Panc1 (cell line): Measurements from ENCODE around the gene GNAI2. TPM values are rescaled to one million over a fixed set of nuclear protein-coding genes. Genes with fewer than 3 reads are reported as not detected.

Source experiments
- ATAC-seq: fragments of 200-7000 bp; cut with Tn5 transposase; 2 replicates; pipeline ENCODE4 v1.9.1; 2020; ENCODE audit warnings: mild to moderate bottlenecking, moderate library complexity
- BruUV-seq: library from RNA; stranded (reverse); fragments of 400-500 nt; replicated peaks from 2 replicates; lab custom pipeline; 2021; lab: Mats Ljungman, UMichigan
- CTCF ChIA-PET: fragments of 300-600 bp; sonication (Branson Sonifier 250); formaldehyde crosslinking; loops from one replicate; lab custom pipeline; 2022; ENCODE audit warnings: antibody characterized with exemption; lab: Charles Lee
- POLR2A ChIA-PET: fragments of 300-600 bp; sonication (Branson Sonifier 250); formaldehyde crosslinking; loops from one replicate; lab custom pipeline; 2022; ENCODE audit warnings: antibody characterized with exemption; lab: Charles Lee
- DNase-seq: peaks from one replicate; pipeline ENCODE4 v3.0.0-alpha.2; 2010; ENCODE audit warnings: low read depth, low spot score
- H3K27ac ChIP-seq: 2 replicates; pipeline ENCODE4 v1.5.1; 2011; ENCODE audit warnings: mild to moderate bottlenecking, low read length, inconsistent platforms
- H3K27me3 ChIP-seq: fragments of 200-500 bp; sonication (Bioruptor generic); 2 replicates; pipeline ENCODE4 v1.6.0; 2014; ENCODE audit warnings: low read length, inconsistent platforms; ENCODE audit not compliant: control insufficient read depth, insufficient read depth
- H3K36me3 ChIP-seq: fragments of 200-500 bp; sonication (Bioruptor generic); 2 replicates; pipeline ENCODE4 v1.5.1; 2014; ENCODE audit warnings: inconsistent platforms, mild to moderate bottlenecking, low read length, moderate library complexity; ENCODE audit not compliant: control insufficient read depth, insufficient read depth
- H3K4me1 ChIP-seq: 2 replicates; pipeline ENCODE4 v1.5.1; 2011; ENCODE audit warnings: inconsistent platforms, mild to moderate bottlenecking, low read length, moderate library complexity; ENCODE audit not compliant: control insufficient read depth, insufficient read depth
- H3K4me3 ChIP-seq, 2 experiments: 2 replicates each; pipeline ENCODE4 v1.5.1; 2011 to 2012; ENCODE audit warnings: low read depth in 2 of 2, low read length in 2 of 2, mild to moderate bottlenecking in 2 of 2, inconsistent platforms in 1 of 2, moderate library complexity in 1 of 2
- H3K9me3 ChIP-seq: fragments of 200-500 bp; sonication (Bioruptor generic); 2 replicates; pipeline ENCODE4 v1.5.1; 2014; ENCODE audit warnings: low read depth, mild to moderate bottlenecking, inconsistent platforms, low read length, moderate library complexity; ENCODE audit not compliant: control insufficient read depth, insufficient read depth
- POLR2AphosphoS5 ChIP-seq: IDR thresholded peaks from 2 replicates; pipeline ENCODE4 v1.6.1; 2012; ENCODE audit warnings: mild to moderate bottlenecking, low read depth, low read length, moderate library complexity
- in situ Hi-C: cut with HindIII; loops from 2 replicates; pipeline ENCODE4 v1.10.0; 2016; ENCODE audit warnings: low sequenced_read_pairs, low pct_unique_long_range_greater_than_20kb
- intact Hi-C: fragments of 100-400 bp; cut with micrococcal nuclease; formaldehyde crosslinking; loops from one replicate; pipeline ENCODE4 v1.10.0; 2022; ENCODE audit not compliant: unreplicated experiment
- microRNA-seq: library from miRNA; unstranded; fragments of <30 nt; microRNA quantifications from one replicate; pipeline ENCODE4 v1.1.0, GENCODE V29; 2020; ENCODE audit not compliant: unreplicated experiment
- total RNA-seq: library from RNA; stranded (reverse); gene quantifications from one replicate; pipeline ENCODE4 v1.2.1, GENCODE V29; 2021; ENCODE audit not compliant: unreplicated experiment
- TF ChIP-seq, protein P1 (sequence below), 2 experiments: IDR thresholded peaks; 2 replicates each; pipeline ENCODE4 v1.6.1; 2011 to 2012; ENCODE audit warnings: low read depth in 2 of 2, control low read depth in 1 of 2, low read length in 1 of 2, mild to moderate bottlenecking in 1 of 2, moderate library complexity in 1 of 2; ENCODE audit not compliant: insufficient read depth in 1 of 2
- TF ChIP-seq, protein P2 (sequence below): fragments of 450-650 bp; IDR thresholded peaks from 2 replicates; pipeline ENCODE4 v1.5.1; 2017; ENCODE audit warnings: mild to moderate bottlenecking

GNAI2 gene
- total RNA-seq, 1 experiment from 2014 or later: 170 TPM

DNA sequence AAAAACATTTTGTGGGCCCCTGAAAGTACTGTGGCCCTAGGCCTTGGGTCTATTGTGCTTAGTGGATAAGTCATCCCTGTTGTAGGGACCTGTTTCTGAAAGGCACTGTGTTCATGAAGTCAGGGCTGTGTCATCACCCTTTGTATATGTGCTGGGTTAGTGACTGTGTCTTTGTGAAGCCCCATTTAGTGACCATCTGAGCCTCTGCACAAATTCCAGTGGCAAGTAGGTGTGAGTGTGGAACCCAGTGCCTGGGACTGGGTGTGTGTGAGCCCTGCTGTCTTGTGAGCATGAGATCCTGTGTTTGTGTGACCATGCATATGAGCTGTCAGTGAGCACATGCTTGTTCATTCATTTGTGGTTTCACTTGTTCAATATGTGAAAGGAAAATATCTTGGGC lies 68.6 kb downstream of the GNAI2 start:
- no peak overlapping the region for H3K27ac ChIP-seq
- DNase-seq (no peak), ATAC-seq (no peak)
- no TSS peak for BruUV-seq
- H3K4me3 ChIP-seq: no peak overlapping the region
- H3K4me1 ChIP-seq: no peaks in the 10 kb centered on the region
- POLR2A ChIA-PET: no interaction called here
- no peaks in the 10 kb centered on the region for H3K27me3 ChIP-seq
- CTCF ChIA-PET: interaction anchor here (0.6 kb wide), 1 partner anchor 25 kb away, joined by 6 read pairs; no protein-coding TSS in a partner anchor
- no peaks in the 10 kb centered on the region for H3K36me3 ChIP-seq
- in situ Hi-C loops: no loop called here
- H3K9me3 ChIP-seq: no peaks in the 10 kb centered on the region
- intact Hi-C loops: no loop called here
- no peak for TF ChIP-seq POLR2AphosphoS5
- TF ChIP-seq, protein P1, sequence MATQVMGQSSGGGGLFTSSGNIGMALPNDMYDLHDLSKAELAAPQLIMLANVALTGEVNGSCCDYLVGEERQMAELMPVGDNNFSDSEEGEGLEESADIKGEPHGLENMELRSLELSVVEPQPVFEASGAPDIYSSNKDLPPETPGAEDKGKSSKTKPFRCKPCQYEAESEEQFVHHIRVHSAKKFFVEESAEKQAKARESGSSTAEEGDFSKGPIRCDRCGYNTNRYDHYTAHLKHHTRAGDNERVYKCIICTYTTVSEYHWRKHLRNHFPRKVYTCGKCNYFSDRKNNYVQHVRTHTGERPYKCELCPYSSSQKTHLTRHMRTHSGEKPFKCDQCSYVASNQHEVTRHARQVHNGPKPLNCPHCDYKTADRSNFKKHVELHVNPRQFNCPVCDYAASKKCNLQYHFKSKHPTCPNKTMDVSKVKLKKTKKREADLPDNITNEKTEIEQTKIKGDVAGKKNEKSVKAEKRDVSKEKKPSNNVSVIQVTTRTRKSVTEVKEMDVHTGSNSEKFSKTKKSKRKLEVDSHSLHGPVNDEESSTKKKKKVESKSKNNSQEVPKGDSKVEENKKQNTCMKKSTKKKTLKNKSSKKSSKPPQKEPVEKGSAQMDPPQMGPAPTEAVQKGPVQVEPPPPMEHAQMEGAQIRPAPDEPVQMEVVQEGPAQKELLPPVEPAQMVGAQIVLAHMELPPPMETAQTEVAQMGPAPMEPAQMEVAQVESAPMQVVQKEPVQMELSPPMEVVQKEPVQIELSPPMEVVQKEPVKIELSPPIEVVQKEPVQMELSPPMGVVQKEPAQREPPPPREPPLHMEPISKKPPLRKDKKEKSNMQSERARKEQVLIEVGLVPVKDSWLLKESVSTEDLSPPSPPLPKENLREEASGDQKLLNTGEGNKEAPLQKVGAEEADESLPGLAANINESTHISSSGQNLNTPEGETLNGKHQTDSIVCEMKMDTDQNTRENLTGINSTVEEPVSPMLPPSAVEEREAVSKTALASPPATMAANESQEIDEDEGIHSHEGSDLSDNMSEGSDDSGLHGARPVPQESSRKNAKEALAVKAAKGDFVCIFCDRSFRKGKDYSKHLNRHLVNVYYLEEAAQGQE (IDR thresholded peaks at IDR 0.05; ENCODE audit: insufficient read depth in 1 of 2, low read depth in 2 of 2, low read length in 1 of 2): no peak
- TF ChIP-seq, protein P2, sequence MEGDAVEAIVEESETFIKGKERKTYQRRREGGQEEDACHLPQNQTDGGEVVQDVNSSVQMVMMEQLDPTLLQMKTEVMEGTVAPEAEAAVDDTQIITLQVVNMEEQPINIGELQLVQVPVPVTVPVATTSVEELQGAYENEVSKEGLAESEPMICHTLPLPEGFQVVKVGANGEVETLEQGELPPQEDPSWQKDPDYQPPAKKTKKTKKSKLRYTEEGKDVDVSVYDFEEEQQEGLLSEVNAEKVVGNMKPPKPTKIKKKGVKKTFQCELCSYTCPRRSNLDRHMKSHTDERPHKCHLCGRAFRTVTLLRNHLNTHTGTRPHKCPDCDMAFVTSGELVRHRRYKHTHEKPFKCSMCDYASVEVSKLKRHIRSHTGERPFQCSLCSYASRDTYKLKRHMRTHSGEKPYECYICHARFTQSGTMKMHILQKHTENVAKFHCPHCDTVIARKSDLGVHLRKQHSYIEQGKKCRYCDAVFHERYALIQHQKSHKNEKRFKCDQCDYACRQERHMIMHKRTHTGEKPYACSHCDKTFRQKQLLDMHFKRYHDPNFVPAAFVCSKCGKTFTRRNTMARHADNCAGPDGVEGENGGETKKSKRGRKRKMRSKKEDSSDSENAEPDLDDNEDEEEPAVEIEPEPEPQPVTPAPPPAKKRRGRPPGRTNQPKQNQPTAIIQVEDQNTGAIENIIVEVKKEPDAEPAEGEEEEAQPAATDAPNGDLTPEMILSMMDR: no peak

Small RNA genes within 50 kb of the gene (microRNA-seq; reads per million reads assigned to microRNA genes)
- gene MIR5787: not detected

Other genes starting within 250 kb of the GNAI2 start
- gene RBM5, start 147.3 kb upstream of the GNAI2 start, total RNA-seq: 86.6 TPM
- 69.6 TPM for gene SEMA3F, start 80.9 kb upstream of the GNAI2 start, total RNA-seq
- gene GNAT1, start 44.6 kb upstream of the GNAI2 start, total RNA-seq: not detected
- 6.0 TPM for gene SLC38A3, start 30.9 kb upstream of the GNAI2 start, total RNA-seq
- gene SEMA3B, start 32.9 kb downstream of the GNAI2 start, total RNA-seq: 1.4 TPM
- gene LSMEM2, start 42.9 kb downstream of the GNAI2 start, total RNA-seq: not detected
- 111 TPM for gene IFRD2, start 56.2 kb downstream of the GNAI2 start, total RNA-seq
- 3.9 TPM for gene HYAL3, start 63.2 kb downstream of the GNAI2 start, total RNA-seq
- gene NAA80, start 63.2 kb downstream of the GNAI2 start, total RNA-seq: 7.2 TPM
- gene HYAL1, start 67.4 kb downstream of the GNAI2 start, total RNA-seq: 0.18 TPM
- 41.5 TPM for gene HYAL2, start 86.5 kb downstream of the GNAI2 start, total RNA-seq
- 35.3 TPM for gene TUSC2, start 92.0 kb downstream of the GNAI2 start, total RNA-seq
- 17.4 TPM for gene RASSF1, start 104.6 kb downstream of the GNAI2 start, total RNA-seq
- gene ZMYND10, start 109.5 kb downstream of the GNAI2 start, total RNA-seq: 3.6 TPM
- gene NPRL2, start 114.6 kb downstream of the GNAI2 start, total RNA-seq: 14.6 TPM
- gene CYB561D2, start 114.7 kb downstream of the GNAI2 start, total RNA-seq: 27.5 TPM
- gene TMEM115, start 123.3 kb downstream of the GNAI2 start, total RNA-seq: 30.2 TPM